Fibroblast of mammary gland (primary cell): ENCODE data around the gene KCND1.
A peak's percentile ranks its signal among the peaks of the same experiment; 100 is the strongest.

Source experiments
- DNase-seq: peaks from one replicate; pipeline ENCODE4 v3.0.0-alpha.2; 2010; ENCODE audit warnings: low read depth
- H3K4me3 ChIP-seq: 2 replicates; pipeline ENCODE4 v1.5.1; 2011; ENCODE audit warnings: low read depth, mild to moderate bottlenecking, low read length, moderate library complexity; ENCODE audit not compliant: control insufficient read depth
- CTCF ChIP-seq: conservative IDR thresholded peaks from 2 replicates; pipeline ENCODE4 v1.5.1; 2011; ENCODE audit warnings: low read depth, low read length, inconsistent platforms; ENCODE audit not compliant: control insufficient read depth, insufficient read depth

Gene KCND1

GRCh38 chrX:48975541-48975940 lies 3.9 kb upstream of the KCND1 start:
- H3K4me3 ChIP-seq, result no peak overlapping the region
- no peak for DNase-seq
- TF ChIP-seq CTCF, result no peak

- DNase-seq, result no peak
- no peak overlapping the region for H3K4me3 ChIP-seq
- no peak for TF ChIP-seq CTCF
Measured at GRCh38 chrX:48975041-48975440, 3.4 kb upstream of the KCND1 start.

GRCh38 chrX:48974574-48974973 lies 2.9 kb upstream of the KCND1 start:
- no peak for DNase-seq
- no peak overlapping the region for H3K4me3 ChIP-seq
- no peak for TF ChIP-seq CTCF

GRCh38 chrX:48974033-48974432 lies 2.4 kb upstream of the KCND1 start:
- no peak for TF ChIP-seq CTCF
- no peak for DNase-seq
- no peak overlapping the region for H3K4me3 ChIP-seq

- peak; percentile 58 for TF ChIP-seq CTCF
- H3K4me3 ChIP-seq, result peak overlapping the region; percentile 38
- peak; percentile 52 for DNase-seq
Measured at GRCh38 chrX:48972220-48973164, 848 bp upstream of the KCND1 start.

- TF ChIP-seq CTCF, result no peak
- DNase-seq, result no peak
- H3K4me3 ChIP-seq, result no peak overlapping the region
Measured at GRCh38 chrX:48969471-48969870, 2.2 kb downstream of the KCND1 start.
